HG02973 (cell line): Measurements from ENCODE around the gene POLR2M.

Source experiments
- ATAC-seq: cut with Tn5 transposase; IDR thresholded peaks from one replicate; pipeline ENCODE4 v1.9.1; 2021; ENCODE audit warnings: moderate library complexity; ENCODE audit not compliant: unreplicated experiment

POLR2M gene

GRCh38 chr15:57691082-57691481 lies 15.4 kb upstream of the POLR2M start:
- ATAC-seq = no peak

- no peak for ATAC-seq
Measured at GRCh38 chr15:57692709-57693108, 13.8 kb upstream of the POLR2M start.

DNA sequence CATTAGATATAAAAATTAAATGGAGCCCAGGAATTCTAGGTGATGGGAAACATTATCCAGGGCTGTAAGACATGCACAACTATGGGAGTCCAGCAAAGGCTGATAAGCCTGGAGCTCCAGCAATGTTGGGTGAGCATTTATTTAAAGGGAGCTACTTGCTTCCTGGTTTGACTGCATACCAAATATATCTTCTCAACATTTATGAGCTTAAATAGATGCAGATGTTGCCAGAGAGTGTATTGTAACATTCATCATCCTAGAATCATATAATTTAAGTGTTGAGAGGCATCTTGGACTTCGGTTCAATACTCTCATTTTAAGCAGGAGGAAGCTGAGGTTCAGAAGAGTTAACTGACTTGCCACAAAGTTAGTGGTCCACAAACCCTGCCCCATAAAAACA lies 12.2 kb upstream of the POLR2M start:
- no peak for ATAC-seq

DNA sequence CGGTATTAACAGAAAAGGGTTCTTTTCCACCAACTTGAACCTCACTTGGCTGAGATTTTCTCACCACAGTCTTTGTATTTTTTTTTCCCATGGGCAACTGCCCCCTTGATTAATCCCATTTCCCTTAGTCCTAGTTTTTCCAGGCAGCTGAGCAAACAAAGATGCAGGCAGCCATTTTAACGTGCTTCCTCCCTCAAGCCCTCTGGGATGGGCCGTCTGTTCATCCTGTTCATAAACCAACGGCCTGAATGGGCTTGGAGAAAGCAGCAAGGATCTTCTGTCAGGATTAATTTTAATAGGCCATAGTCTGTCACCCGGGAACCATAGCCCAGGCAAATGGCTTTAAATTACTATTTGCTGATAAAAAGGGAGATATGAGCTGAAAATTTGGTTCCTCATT lies 10.4 kb upstream of the POLR2M start:
- no peak for ATAC-seq

GRCh38 chr15:57697588-57697987 lies 8.9 kb upstream of the POLR2M start:
- ATAC-seq = no peak

- ATAC-seq = no peak
Measured at GRCh38 chr15:57698243-57698642, 8.3 kb upstream of the POLR2M start.

DNA sequence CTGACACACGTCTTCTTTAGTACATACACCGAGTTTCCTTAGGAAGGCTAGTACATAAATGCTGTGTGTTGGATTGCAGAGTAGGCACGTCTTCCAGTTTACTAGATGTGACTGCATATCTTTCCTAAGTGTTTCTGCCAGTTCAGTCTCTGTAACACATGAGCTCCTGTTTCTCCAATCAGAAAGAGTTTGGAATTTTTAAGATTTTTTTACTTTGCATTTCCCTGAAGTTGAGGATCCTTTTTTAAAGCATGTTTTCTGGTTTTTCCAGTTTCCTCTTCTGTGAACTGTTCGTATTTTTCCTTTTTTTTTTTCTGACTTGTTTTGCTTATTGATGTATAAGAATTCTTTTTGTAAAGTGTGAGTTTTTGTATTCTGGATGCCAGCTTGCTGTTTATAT lies 7.5 kb upstream of the POLR2M start:
- ATAC-seq = no peak

DNA sequence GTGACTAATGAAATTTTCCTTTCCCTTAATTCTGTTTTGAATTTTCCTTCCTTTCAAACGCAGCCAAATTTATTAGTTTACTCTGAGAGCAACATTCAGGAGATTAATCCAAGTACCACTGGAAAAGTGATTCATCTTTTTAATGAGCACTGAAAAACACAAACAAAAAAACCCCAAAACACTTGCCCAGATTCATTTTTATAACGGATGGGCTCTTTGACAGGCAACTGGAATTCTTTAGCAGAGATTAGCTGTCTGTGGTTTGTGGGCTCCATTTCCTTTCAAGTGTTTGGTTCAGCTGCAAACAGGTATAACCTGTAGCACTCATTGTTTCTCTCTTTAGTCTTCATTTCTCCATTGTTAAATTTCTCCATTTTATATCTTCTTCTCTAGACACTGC lies 3.1 kb upstream of the POLR2M start:
- ATAC-seq = no peak

GRCh38 chr15:57704441-57704840 lies 2.1 kb upstream of the POLR2M start:
- no peak for ATAC-seq

GRCh38 chr15:57705746-57706404 lies 639 bp upstream of the POLR2M start:
- no peak for ATAC-seq

DNA sequence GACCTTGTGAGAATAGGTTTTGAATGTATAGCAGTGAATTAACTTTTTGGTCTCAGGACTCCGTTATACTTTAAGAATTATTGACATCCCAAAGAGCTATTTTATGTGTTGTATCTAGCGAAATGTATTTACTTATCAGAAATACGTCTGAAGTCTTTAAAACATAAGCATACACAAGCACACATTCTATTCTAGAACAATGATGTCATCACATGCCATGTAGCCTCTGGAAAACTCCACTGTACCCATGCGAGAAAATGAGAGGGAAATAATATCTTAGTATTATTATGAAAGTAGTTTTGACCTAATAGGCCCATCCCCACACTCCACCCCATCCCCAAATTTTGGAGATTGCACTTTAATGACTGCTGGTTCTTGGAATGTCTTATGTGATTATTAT lies 1.5 kb downstream of the POLR2M start:
- no peak for ATAC-seq

DNA sequence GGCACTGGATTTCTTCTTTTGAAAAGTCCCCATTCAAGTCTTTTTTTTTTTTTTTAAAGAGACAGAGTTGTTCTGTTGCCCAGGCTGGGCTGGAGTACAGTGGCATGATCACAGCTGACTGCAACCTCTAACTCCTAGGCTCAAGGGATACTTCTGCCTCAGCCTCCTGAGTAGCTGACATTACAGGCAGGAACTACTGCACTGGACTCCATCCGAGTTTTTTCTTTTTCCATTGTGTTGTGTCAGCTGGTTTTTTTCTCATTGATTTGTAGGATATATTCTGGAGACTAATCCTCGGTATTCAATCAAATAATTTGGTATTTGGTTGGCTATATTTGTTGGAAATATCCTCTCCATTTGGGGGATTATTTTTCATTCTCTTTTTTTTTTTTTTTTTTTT lies 11.8 kb downstream of the POLR2M start:
- no peak for ATAC-seq

DNA sequence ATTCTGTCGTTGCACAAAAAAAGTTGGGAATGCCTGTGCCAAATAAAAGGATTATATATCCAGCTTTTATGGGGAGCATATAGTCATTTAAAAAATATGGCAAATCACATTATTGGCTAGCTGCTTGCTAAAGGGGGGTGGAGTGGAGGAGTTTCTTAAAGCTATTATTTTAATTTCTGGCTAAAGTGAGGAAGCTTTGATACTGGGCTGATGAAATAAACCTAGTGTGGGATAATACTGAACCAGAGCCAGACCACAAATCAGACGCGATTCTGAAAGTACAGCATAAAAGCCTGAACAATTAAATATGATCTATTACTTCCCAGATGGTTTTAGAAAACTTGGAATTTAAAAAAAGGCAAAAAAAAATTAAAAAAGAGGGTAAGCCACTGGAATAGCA lies 14.4 kb downstream of the POLR2M start:
- ATAC-seq = no peak

DNA sequence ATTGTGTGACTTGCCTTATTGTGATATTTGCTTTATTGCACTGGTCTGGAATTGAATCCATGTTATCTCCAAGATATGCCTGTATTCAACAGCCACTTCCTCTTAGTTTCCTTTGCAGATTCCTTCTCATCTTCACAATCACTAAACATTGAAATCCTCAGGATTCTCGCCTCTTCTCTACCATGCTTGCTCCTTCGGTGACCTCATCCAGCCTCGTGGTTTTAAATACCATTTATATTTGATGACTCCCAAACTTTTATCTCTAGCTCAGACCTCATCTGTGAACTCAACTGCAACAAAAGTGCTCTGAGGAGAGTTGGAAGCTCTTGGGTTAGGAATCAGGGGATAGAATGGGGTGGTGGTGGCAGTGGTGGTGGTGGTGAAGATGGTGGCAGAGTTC lies 19.9 kb downstream of the POLR2M start:
- no peak for ATAC-seq

- no peak for ATAC-seq
Measured at GRCh38 chr15:57727031-57727430, 20.5 kb downstream of the POLR2M start.

DNA sequence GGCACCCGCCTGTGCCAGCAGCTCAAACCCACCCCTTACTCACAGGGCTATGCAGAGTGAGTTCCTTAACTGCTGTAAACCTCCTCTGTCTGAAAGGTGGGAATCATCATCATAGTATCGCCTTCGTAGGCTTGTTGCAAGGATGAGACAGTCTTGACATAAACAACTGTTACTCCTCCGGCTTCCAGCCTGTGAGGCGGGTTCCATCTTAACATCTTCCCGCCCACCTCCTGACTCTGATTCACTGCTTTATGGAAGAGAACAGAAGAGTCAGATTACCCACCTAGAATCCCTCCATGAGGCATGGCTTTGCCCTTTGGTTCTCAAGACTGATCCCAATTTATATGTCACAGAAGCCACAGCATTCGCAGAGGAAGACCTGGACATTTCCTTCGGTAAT lies 21.9 kb downstream of the POLR2M start:
- no peak for ATAC-seq

- no peak for ATAC-seq
Measured at GRCh38 chr15:57730876-57731275, 24.4 kb downstream of the POLR2M start.

DNA sequence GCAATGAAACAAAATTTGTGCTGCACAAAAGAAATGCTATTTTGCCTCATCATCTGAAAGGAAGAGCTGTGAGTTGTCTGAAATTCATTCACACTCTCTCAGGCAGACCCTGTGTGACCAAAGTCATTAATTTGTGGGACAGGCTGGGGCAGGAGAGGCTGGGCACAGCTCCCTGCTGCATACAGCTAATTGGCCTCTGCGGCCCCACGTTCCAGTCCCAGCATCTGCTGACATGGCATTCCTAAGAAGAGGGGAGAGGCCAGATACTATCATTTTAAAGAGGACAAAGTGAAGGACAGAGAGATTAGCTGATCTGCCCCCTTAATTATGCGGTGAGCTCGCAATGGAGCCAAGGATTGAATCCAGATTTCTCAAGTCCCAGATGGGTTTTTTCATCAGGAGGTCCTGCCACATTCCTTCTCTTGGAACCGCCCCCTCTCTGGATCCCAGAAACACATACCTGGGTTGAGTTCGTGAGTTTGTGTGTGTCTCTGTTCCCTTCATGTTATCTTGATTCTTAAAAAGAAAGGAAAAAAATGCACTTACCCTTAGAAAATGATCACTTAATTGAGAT lies 25.1 kb downstream of the POLR2M start:
- ATAC-seq = no peak

DNA sequence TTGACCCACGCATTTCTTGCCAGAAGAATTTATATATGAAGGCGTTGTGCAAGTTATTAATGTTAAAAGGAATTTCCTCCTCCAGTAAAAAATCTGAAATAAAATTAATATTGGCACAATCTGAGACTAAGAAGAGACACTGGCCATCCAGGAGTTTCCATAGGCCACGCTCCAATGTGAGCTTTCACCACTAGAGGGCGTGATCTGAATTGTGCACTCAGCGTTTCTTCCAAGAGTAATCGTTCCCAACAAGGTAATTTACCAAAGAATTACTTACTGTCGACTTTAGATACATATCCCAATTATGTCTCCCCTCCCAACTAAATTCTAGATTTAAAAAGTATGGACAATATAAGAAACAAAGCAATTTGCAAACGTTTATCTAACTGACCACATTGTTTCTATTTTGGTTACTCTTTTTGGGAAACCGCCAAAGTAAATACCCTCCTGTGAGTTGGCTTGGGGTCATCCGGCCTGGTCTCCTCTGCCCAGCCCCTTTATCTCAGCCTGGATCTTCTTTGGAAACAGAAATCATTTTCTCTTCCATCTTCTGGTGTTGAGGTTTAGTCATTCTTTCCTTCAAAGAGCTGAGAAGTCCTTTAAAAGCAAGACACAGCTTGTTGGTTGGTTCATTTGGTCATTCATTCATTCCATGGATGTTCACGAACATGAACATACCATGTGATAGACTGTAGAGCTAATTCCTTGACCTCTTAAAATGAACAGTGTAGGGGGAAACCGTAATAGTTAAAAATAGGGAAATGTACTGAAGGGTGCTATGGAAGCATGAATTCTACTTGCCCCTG lies 26.2 kb downstream of the POLR2M start:
- ATAC-seq = no peak

- ATAC-seq = no peak
Measured at GRCh38 chr15:57734860-57735259, 28.3 kb downstream of the POLR2M start.

DNA sequence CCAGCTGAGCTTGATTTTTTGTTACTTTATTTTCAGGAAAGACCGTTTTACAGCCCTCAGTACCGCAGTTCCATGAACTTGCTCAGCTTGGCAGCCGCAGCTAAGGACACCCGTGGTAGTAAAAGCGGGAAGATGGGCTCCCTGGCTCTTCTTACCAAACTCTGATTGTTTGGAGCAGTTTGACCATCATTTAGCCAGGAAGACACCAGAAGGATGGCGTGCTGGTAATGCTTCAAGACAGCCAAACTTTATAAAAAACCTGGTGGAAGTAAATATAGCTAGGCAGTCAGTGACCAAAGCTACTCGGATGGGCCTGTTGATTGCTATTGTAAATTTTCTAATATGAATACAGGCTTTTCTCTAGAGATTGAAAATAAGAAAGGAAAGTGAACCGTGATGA lies 28.9 kb downstream of the POLR2M start:
- no peak for ATAC-seq

DNA sequence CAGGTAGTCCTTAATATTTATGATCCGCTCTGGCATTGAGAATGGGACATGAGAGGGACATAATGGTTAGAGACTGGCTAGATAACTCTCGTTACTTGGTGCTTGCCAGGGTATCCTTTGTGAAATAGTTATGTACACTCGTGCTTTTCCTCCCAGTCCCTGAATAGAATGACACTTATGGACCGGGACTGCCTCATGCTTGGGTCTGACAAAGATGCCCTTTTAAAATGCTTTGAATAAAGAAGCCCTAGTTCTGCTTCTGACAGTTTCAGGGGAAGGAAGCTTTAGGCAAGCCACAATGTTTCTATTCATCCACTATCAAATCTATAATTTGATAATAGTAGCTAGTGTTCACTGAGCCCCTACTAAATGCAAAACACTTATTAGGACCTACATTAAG lies 29.4 kb downstream of the POLR2M start:
- no peak for ATAC-seq
